ENCODE measurements around the gene STAT6. TPM values are rescaled to one million over a fixed set of nuclear protein-coding genes. Genes with fewer than 3 reads are reported as not detected.

The STAT6 gene
- total RNA-seq, 1 experiment from 2014 or later = 52.3 TPM

- Histone ChIP-seq H3K4me3 (ENCODE audit: low read depth in 2 of 2, low read length in 2 of 2) (no peak overlapping the region), H3K4me1 (ENCODE audit: control insufficient read depth, insufficient read depth, low read length) (no peaks in the 10 kb centered on the region), H3K27me3 (ENCODE audit: control insufficient read depth, insufficient read depth, low read length) (no peaks in the 10 kb centered on the region), H3K36me3 (ENCODE audit: control insufficient read depth, insufficient read depth, low read length) (no peaks in the 10 kb centered on the region), H3K27ac (ENCODE audit: low read length) (no peak overlapping the region), H3K9me3 (ENCODE audit: control insufficient read depth, insufficient read depth, low read depth, low read length) (no peaks in the 10 kb centered on the region)
- ChIA-PET CTCF (interaction anchor here (0.7 kb wide), 2 partner anchors 15 to 701 kb away, joined by 3 to 4 read pairs; no protein-coding TSS in a partner anchor), POLR2A (no interaction called here)
- no peak for TF ChIP-seq REST (IDR thresholded peaks at IDR 0.05; ENCODE audit: insufficient read depth in 1 of 2, low read depth in 2 of 2, low read length in 1 of 2)
- no peak for TF ChIP-seq CTCF (IDR thresholded peaks at IDR 0.05)
- TF ChIP-seq POLR2AphosphoS5 (IDR thresholded peaks at IDR 0.05; ENCODE audit: low read depth, low read length) = no peak
- no peak for TF ChIP-seq SIN3A (IDR thresholded peaks at IDR 0.05; ENCODE audit: borderline replicate concordance, insufficient read depth, low read depth, low read length)
- TF ChIP-seq TCF7L2 (IDR thresholded peaks at IDR 0.05; ENCODE audit: low read depth, low read length) = no peak
- intact Hi-C loops (cut with micrococcal nuclease; ENCODE audit: unreplicated experiment) = no loop called here
- ATAC-seq (no peak), DNase-seq (ENCODE audit: low read depth, low spot score) (no peak)
- BruUV-seq (replicated peaks) = no TSS peak
- in situ Hi-C loops (cut with HindIII; ENCODE audit: low pct_unique_long_range_greater_than_20kb, low sequenced_read_pairs) = no loop called here
These were observed 32.3 kb upstream of the STAT6 start for GRCh38 chr12:57143454-57143853.

GRCh38 chr12:57142727-57143126, 31.6 kb upstream of the STAT6 start:
- Histone ChIP-seq H3K27ac (ENCODE audit: low read length) (no peak overlapping the region), H3K9me3 (ENCODE audit: control insufficient read depth, insufficient read depth, low read depth, low read length) (no peaks in the 10 kb centered on the region), H3K4me1 (ENCODE audit: control insufficient read depth, insufficient read depth, low read length) (no peaks in the 10 kb centered on the region), H3K4me3 (ENCODE audit: low read depth in 2 of 2, low read length in 2 of 2) (no peak overlapping the region), H3K36me3 (ENCODE audit: control insufficient read depth, insufficient read depth, low read length) (no peaks in the 10 kb centered on the region), H3K27me3 (ENCODE audit: control insufficient read depth, insufficient read depth, low read length) (no peaks in the 10 kb centered on the region)
- POLR2A ChIA-PET = no interaction called here
- intact Hi-C loops (cut with micrococcal nuclease; ENCODE audit: unreplicated experiment) = no loop called here
- no peak for ATAC-seq
- no peak for TF ChIP-seq TCF7L2 (IDR thresholded peaks at IDR 0.05; ENCODE audit: low read depth, low read length)
- no peak for TF ChIP-seq CTCF (IDR thresholded peaks at IDR 0.05)
- no peak for TF ChIP-seq SIN3A (IDR thresholded peaks at IDR 0.05; ENCODE audit: borderline replicate concordance, insufficient read depth, low read depth, low read length)
- no peak for TF ChIP-seq POLR2AphosphoS5 (IDR thresholded peaks at IDR 0.05; ENCODE audit: low read depth, low read length)
- TF ChIP-seq REST (IDR thresholded peaks at IDR 0.05; ENCODE audit: insufficient read depth in 1 of 2, low read depth in 2 of 2, low read length in 1 of 2) = no peak
- no peak for DNase-seq (ENCODE audit: low read depth, low spot score)
- in situ Hi-C loops (cut with HindIII; ENCODE audit: low pct_unique_long_range_greater_than_20kb, low sequenced_read_pairs) = no loop called here
- no TSS peak for BruUV-seq (replicated peaks)
- CTCF ChIA-PET = no interaction called here

Data from Panc1 (cell line).